Stimulated activated CD4-positive, alpha-beta T cell treated with anti-CD3 and anti-CD28 coated beads, Interleukin-1b, Interleukin-23, amount 100 ng/mL, for 4 hours (primary cell): Measurements from ENCODE around the gene KLC1.
A peak's percentile ranks its signal among the peaks of the same experiment; 100 is the strongest.

Experiments
- DNase-seq, 2 donors: peaks; one replicate each; pipeline ENCODE4 v3.0.0-alpha.2; 2020; ENCODE audit warnings: low read depth in 2 of 2

The KLC1 gene

DNA sequence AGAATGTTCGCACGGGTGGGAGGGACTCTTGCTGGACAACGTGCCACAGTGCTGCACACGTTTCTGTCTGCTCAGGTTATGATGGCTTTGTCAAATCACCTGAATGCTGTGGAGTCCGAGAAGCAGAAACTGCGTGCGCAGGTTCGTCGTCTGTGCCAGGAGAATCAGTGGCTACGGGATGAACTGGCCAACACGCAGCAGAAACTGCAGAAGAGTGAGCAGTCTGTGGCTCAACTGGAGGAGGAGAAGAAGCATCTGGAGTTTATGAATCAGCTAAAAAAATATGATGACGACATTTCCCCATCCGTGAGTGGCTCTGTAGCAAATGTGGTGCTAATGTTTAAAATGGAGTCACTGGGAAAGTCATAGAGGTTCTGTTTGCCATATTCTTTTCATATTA is 28.5 kb downstream of the KLC1 start:
- DNase-seq = no peak

- DNase-seq = no peak
Measured at GRCh38 chr14:103659631-103660030, 30.6 kb downstream of the KLC1 start.

- no peak for DNase-seq
Measured at GRCh38 chr14:103662029-103662428, 33.0 kb downstream of the KLC1 start.

GRCh38 chr14:103662591-103662990 is 33.6 kb downstream of the KLC1 start:
- no peak for DNase-seq

GRCh38 chr14:103663506-103663905 is 34.5 kb downstream of the KLC1 start:
- no peak for DNase-seq

- no peak for DNase-seq
Measured at GRCh38 chr14:103667671-103668070, 38.7 kb downstream of the KLC1 start.

DNA sequence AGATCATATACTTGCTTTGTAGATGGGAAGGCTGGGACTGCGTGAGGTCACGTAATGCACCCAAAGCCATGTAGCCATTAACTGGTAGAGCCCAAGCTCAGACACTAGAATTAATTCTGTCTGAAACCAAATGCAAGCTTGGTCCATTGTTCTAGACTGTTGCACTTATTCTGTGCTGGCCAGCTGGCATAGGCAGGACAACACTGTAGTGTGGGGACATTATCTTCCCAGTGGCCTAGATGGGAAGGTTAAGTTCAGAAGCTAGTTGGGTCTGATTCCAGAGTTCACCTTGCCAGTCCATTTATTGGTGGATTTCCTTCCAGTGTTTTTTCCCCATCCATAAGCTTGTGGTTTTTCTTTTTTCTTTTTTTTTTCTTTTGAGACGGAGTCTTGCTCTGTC is 39.1 kb downstream of the KLC1 start:
- DNase-seq = no peak

DNA sequence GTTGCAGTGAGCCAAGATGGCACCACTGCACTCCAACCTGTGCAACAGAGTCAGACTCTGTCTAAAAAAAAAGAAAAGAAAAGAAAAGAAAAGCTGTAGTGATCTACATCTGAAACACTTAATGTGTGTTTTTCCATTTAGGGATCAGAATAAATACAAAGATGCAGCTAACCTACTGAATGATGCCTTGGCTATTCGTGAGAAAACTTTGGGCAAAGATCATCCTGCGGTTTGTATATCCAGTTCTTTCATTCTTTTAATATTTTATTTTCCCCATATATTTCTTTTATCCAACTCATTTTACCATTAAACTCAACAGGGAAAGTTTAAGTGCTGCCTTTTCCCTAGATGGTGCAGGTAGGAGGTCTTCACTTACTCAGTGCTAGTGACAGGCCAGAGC is 40.4 kb downstream of the KLC1 start:
- no peak for DNase-seq

GRCh38 chr14:103671911-103672310 is 42.9 kb downstream of the KLC1 start:
- DNase-seq = no peak

GRCh38 chr14:103675957-103676356 is 46.9 kb downstream of the KLC1 start:
- no peak for DNase-seq

GRCh38 chr14:103676881-103677675 is 48.1 kb downstream of the KLC1 start:
- DNase-seq = no peak

GRCh38 chr14:103679351-103679750 is 50.3 kb downstream of the KLC1 start:
- DNase-seq = peak; percentile 5 to 37

- no peak for DNase-seq
Measured at GRCh38 chr14:103680491-103681231, 51.6 kb downstream of the KLC1 start.

DNA sequence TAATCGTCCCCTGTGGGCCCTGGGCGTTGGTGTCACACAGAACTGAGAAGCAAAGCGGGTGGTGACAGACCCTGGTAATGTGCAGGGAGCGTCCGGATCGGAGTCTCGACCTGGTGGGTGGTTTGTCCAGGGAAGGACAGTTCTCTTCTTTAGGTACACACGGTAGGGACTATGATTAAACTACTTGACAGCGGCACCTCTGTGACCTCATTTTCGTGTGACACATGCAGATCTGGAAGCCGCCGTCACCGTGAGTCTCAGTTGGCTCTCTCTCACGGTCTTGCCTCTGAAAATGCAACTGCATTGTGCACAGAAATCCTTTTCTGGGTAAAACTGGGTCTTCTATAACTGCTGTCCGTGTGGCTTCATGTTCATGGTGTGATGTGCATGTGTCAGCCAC is 54.1 kb downstream of the KLC1 start:
- no peak for DNase-seq

DNA sequence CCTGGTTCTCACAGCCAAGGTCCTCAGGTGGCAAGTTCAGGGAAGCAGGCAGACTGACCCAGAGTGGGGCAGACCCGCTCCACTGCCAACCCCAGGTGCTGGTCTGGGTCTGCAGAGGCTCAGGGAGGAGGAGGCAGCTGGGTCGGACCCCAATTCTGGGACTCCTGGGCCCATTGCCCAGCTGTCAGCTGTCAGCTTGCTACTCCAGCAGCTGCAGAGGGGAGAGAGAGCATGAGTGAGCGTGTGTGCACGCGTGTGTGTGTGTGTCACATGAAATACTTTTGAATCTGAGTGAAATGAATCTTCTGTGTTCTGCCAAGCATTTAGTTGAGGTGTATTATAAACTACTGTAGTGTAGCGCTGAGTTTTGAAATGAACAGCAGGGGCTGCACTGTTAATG is 55.5 kb downstream of the KLC1 start:
- no peak for DNase-seq

DNA sequence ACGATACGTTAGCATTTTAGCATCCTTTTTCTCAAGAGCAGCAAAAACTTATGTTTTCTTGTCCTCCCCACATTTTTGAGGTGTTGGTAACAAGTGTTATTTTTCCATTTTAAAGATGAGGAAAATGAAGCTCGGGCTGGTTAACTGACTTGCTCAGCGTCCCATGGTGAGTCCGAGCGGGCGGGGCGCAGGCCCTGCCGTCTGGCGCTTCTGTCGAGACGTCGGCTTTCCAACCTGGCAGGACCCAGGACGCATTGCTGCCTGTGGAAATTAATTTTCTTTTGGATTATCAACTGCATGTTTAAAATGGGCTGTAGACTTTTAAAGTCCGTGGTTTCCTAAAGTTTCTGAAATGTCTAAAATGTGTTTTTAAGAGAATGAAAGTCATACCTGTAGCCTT is 55.9 kb downstream of the KLC1 start:
- DNase-seq = no peak

DNA sequence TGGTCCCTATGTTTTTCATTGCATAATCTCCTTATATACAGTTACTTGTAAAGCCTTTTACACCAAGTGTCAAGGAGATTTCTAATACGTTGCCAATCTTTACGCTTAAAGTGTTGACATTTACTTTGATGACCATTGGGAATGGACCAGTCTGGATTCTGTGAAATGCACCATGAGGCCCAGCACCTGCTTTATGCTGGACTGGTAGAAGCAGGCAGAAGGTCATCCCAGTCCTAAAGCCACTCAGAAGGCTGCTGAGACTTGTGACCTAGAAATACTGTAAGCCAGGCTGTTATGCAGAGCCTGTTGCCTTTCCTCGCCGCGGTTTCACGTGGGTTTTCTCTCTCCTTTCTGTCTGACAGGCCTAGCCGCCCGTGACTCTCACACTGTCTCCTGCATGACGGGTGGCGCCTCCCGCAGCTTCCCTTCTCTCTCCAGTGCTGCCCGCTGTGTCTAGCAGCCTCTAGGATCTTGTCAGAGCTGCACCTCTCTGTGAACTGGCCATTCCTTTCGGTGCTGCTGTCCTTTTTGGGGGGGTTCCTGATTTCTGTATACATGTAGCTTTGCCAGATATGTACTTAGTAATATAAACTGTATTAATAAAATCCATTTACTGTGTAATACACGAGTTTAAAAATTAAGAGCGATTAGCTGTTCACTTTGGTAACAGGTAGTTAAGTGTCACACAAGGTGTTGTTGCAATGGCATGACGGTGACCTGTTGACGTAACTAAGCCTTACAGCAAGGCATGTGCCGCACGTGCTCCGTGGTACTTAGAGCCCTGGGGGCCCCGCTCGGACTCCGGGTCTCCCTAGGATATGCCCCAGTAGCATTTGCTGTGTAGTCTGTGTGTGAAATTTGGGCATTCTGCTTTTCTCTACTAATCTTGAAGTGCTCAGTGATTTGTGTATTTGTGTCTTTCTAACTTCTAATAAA is 56.5 kb downstream of the KLC1 start:
- no peak for DNase-seq

GRCh38 chr14:103686831-103687485 is 57.9 kb downstream of the KLC1 start:
- DNase-seq = no peak

DNA sequence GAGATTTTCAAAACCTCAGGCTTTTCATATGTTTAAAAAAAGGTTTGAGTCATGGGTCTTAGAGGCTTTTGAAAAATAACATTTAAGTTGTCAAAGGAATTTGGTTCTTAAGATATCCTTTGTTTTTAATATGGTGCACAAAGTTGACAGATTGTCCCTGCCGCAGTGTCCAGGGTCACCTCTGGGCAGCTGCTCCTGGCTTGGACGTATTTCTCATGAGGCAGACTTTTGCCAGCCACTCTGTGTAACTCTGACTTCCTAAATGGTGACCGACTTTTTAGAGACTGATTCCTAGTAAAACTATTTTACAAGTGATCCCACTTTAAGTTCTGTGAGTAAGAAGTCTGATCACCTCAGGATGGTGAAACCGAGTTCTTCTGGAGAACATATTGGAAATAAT is 58.7 kb downstream of the KLC1 start:
- DNase-seq = no peak

- no peak for DNase-seq
Measured at GRCh38 chr14:103688441-103688840, 59.4 kb downstream of the KLC1 start.
